Gastroesophageal sphincter (tissue), 4 donors: ENCODE measurements around the gene BCAS4. TPM values are rescaled to one million over a fixed set of nuclear protein-coding genes. Genes with fewer than 3 reads are reported as not detected.

Source experiments
- ATAC-seq: fragments of 150-250 bp; one replicate; pipeline ENCODE4 v1.9.1; 2016; ENCODE audit warnings: mild to moderate bottlenecking, moderate library complexity
- H3K27ac ChIP-seq, 4 donors: fragments of 200-600 bp; sonication (generic) in 3 of 4; 1 replicate in 3 of 4; 2 replicates in 1 of 4; pipeline ENCODE4 v1.5.1; 2016 to 2019
- H3K27me3 ChIP-seq: fragments of 200-600 bp; sonication (generic); one replicate; pipeline ENCODE4 v1.5.1; 2019
- H3K36me3 ChIP-seq, 2 donors: fragments of 200-600 bp; sonication (generic); one replicate each; pipeline ENCODE4 v1.5.1; 2019; ENCODE audit warnings: control low read depth in 1 of 2
- H3K4me1 ChIP-seq, 3 donors: fragments of 200-600 bp; sonication (generic); 1 replicate in 2 of 3; 2 replicates in 1 of 3; pipeline ENCODE4 v1.5.1; 2016 to 2019; ENCODE audit warnings: control low read depth in 2 of 3
- H3K4me3 ChIP-seq, 2 donors: fragments of 200-600 bp; sonication (generic); one replicate each; pipeline ENCODE4 v1.5.1; 2019; ENCODE audit warnings: mild to moderate bottlenecking in 1 of 2, moderate library complexity in 1 of 2
- H3K9me3 ChIP-seq, 3 donors: fragments of 200-600 bp; sonication (generic); one replicate each; pipeline ENCODE4 v1.5.1; 2017 to 2019; ENCODE audit warnings: control low read depth in 2 of 3
- CTCF ChIP-seq, 4 experiments: fragments of 200-600 bp in 2 of 4; fragments of 450-650 bp in 2 of 4; sonication (generic) in 1 of 4; IDR thresholded peaks; one replicate each; pipeline ENCODE4 v1.5.1; 2017 to 2019; ENCODE audit warnings: antibody characterized with exemption in 4 of 4, mild to moderate bottlenecking in 2 of 4, moderate library complexity in 2 of 4
- EP300 ChIP-seq: sonication (generic); formaldehyde crosslinking; IDR thresholded peaks from one replicate; pipeline ENCODE4 v1.6.1; 2017; ENCODE audit warnings: antibody characterized with exemption, mild to moderate bottlenecking
- POLR2A ChIP-seq, 2 donors: fragments of 450-650 bp; IDR thresholded peaks; one replicate each; pipeline ENCODE4 v1.6.1; 2017; ENCODE audit warnings: antibody characterized with exemption in 2 of 2, mild to moderate bottlenecking in 2 of 2, moderate library complexity in 1 of 2
- POLR2AphosphoS5 ChIP-seq: sonication (generic); formaldehyde crosslinking; IDR thresholded peaks from one replicate; pipeline ENCODE4 v1.6.1; 2017; ENCODE audit warnings: antibody characterized with exemption
- whole genome bisulfite sequencing, 2 donors: methylation state at CpG; one replicate each; pipeline ENCODE4 v1.1.5; 2018; ENCODE audit warnings: low coverage in 1 of 2; 5-methylcytosine and 5-hydroxymethylcytosine counted together
- total RNA-seq, 4 donors: library from RNA; depleted of rRNA; stranded (reverse); fragments of >200 nt; gene quantifications; one replicate each; pipeline ENCODE4 v1.1.0, GENCODE V29; 2016

The BCAS4 gene
- total RNA-seq, 4 donors from 2014 or later: 4.4 to 18.7 (median 4.7) TPM

DNA sequence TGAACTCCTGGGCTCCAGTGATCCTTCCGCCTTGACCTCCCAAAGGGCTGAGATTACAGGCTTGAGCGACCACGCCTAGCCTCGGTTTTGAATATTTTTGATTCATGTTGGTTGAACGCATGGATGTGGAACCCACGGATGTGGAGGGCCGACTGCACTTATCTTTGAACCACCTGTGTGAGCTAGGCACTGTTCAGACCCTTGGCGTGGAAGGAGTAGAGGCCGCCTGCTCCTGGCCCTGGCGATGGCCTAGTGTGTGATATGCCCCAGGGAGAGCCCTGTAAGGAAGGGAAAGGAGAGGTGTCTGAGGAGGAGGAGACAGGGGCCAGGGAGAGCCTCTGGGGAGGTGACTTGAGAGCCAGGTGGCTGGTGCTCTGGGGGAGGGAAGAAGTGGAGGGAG is 64.3 kb downstream of the BCAS4 start:
- Histone ChIP-seq H3K4me1 (no peaks in the 10 kb centered on the region), H3K4me3 (no peak overlapping the region), H3K36me3 (no peaks in the 10 kb centered on the region), H3K9me3 (no peaks in the 10 kb centered on the region), H3K27me3 (no peaks in the 10 kb centered on the region), H3K27ac (no peak overlapping the region)
- ATAC-seq: no peak
- TF ChIP-seq POLR2A (IDR thresholded peaks at IDR 0.05) (no peak), POLR2AphosphoS5 (no peak), CTCF (IDR thresholded peaks at IDR 0.05) (no peak), EP300 (no peak)
- no CpG with 5 or more reads among the region's 10 CpGs for WGBS, 2 donors

GRCh38 chr20:50861012-50861411 is 66.2 kb downstream of the BCAS4 start:
- ATAC-seq: no peak
- no peaks in the 10 kb centered on the region for H3K36me3 ChIP-seq
- H3K9me3 ChIP-seq: no peaks in the 10 kb centered on the region
- TF ChIP-seq POLR2A (IDR thresholded peaks at IDR 0.05): no peak
- WGBS, 2 donors: 72 to 80% methylated on average over 1 to 9 of the region's 12 CpGs
- H3K27ac ChIP-seq: no peak overlapping the region
- H3K4me1 ChIP-seq: no peaks in the 10 kb centered on the region
- no peaks in the 10 kb centered on the region for H3K27me3 ChIP-seq
- no peak overlapping the region for H3K4me3 ChIP-seq

- H3K9me3 ChIP-seq: no peaks in the 10 kb centered on the region
- no peak overlapping the region for H3K27ac ChIP-seq
- no peaks in the 10 kb centered on the region for H3K36me3 ChIP-seq
- no peaks in the 10 kb centered on the region for H3K4me1 ChIP-seq
- H3K27me3 ChIP-seq: no peaks in the 10 kb centered on the region
- TF ChIP-seq EP300: no peak
- TF ChIP-seq POLR2A (IDR thresholded peaks at IDR 0.05): no peak
- no peak for TF ChIP-seq CTCF (IDR thresholded peaks at IDR 0.05)
- TF ChIP-seq POLR2AphosphoS5: no peak
- H3K4me3 ChIP-seq: no peak overlapping the region
- WGBS, 2 donors: 14 to 50% methylated on average over 1 of the region's 3 CpGs
- no peak for ATAC-seq
These were observed 67.7 kb downstream of the BCAS4 start for GRCh38 chr20:50862546-50862945.

DNA sequence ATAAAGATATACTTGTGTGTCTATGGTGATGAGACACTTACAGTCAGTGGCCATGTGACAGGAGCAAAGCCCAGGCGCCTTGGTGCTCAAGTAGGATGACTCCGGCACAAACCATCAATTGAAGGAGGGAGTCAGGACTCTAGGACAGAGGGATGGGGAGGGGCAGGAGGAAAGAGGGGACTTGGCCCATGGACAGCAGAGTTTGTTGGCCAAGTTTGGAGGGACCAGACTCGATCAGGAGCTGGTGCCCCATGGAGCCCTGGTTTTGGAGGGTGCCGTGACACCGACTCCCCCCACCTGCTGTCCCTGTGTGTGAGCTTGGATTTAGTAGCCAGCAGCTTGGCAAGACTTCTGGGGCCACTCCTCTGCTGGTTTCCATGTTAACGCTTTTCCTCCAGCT is 70.3 kb downstream of the BCAS4 start:
- Histone ChIP-seq H3K4me3 (no peak overlapping the region), H3K27me3 (no peaks in the 10 kb centered on the region), H3K36me3 (no peaks in the 10 kb centered on the region), H3K4me1 (no peaks in the 10 kb centered on the region), H3K27ac (no peak overlapping the region), H3K9me3 (no peaks in the 10 kb centered on the region)
- WGBS, 2 donors: 85 to 100% methylated on average over 1 to 4 of the region's 6 CpGs
- ATAC-seq: no peak
- TF ChIP-seq CTCF (IDR thresholded peaks at IDR 0.05) (no peak), POLR2AphosphoS5 (no peak), EP300 (no peak), POLR2A (IDR thresholded peaks at IDR 0.05) (no peak)

GRCh38 chr20:50865591-50865990 is 70.7 kb downstream of the BCAS4 start:
- H3K9me3 ChIP-seq: no peaks in the 10 kb centered on the region
- H3K27me3 ChIP-seq: no peaks in the 10 kb centered on the region
- no peak overlapping the region for H3K4me3 ChIP-seq
- no peak overlapping the region for H3K27ac ChIP-seq
- TF ChIP-seq POLR2AphosphoS5 (no peak), EP300 (no peak), CTCF (IDR thresholded peaks at IDR 0.05) (no peak), POLR2A (IDR thresholded peaks at IDR 0.05) (no peak)
- H3K36me3 ChIP-seq: no peaks in the 10 kb centered on the region
- no peaks in the 10 kb centered on the region for H3K4me1 ChIP-seq
- no peak for ATAC-seq
- WGBS, 2 donors: 50% methylated on average over 1 of the region's 7 CpGs; no CpG with 5 or more reads in 1 of the 2 donors
